ENCODE data around the gene NPTN.

GRCh38 chr15:73637527-73637926, 4.3 kb upstream of the NPTN start:
- TF ChIP-seq YY1 (IDR thresholded peaks at IDR 0.05; ENCODE audit: insufficient read depth, insufficient read length): no peak
- no peak for TF ChIP-seq ZNF274 (IDR thresholded peaks at IDR 0.05; ENCODE audit: low read depth, low read length)
